HFFc6 (cell line): ENCODE results near the gene SMG6. TPM values are rescaled to one million over a fixed set of nuclear protein-coding genes. Genes with fewer than 3 reads are reported as not detected.

ENCODE experiments used
- DNase-seq: peaks from one replicate; pipeline ENCODE4 v3.0.0-alpha.2; 2018
- H3K27ac Mint-ChIP-seq: 2 replicates; pipeline ENCODE4 v1.8.0; 2020; ENCODE audit warnings: mild to moderate bottlenecking, mixed read lengths
- H3K27me3 Mint-ChIP-seq: 2 replicates; pipeline ENCODE4 v1.8.0; 2021; ENCODE audit warnings: mild to moderate bottlenecking, moderate library complexity, mixed read lengths; ENCODE audit not compliant: insufficient read depth
- H3K36me3 Mint-ChIP-seq: 2 replicates; pipeline ENCODE4 v1.8.0; 2021; ENCODE audit warnings: low read depth, mixed read lengths
- H3K4me1 Mint-ChIP-seq: 2 replicates; pipeline ENCODE4 v1.8.0; 2020; ENCODE audit warnings: low read depth, mixed read lengths
- H3K4me3 Mint-ChIP-seq: 2 replicates; pipeline ENCODE4 v1.8.0; 2020; ENCODE audit warnings: mild to moderate bottlenecking, moderate library complexity, mixed read lengths
- H3K9me3 Mint-ChIP-seq: 2 replicates; pipeline ENCODE4 v1.8.0; 2020; ENCODE audit warnings: mild to moderate bottlenecking, mixed read lengths
- total RNA-seq, 6 experiments: library from RNA; stranded (reverse); fragmentation: NEBNext Ultra II Directional; extraction: Animal tissue kit (Norgen Biotek cat#: 25700); gene quantifications; 2 replicates in 1 of 6; 3 replicates in 5 of 6; pipeline ENCODE4 v1.2.3, GENCODE V29; 2021
- TF ChIP-seq, protein P1 (sequence below): fragments of 200-600 bp; sonication (generic); IDR thresholded peaks from 2 replicates; pipeline ENCODE4 v1.5.0; 2021; ENCODE audit warnings: antibody characterized with exemption, mild to moderate bottlenecking

The SMG6 gene
- total RNA-seq, 6 experiments from 2014 or later: 29.5 to 37.4 (median 31.8) TPM

DNA sequence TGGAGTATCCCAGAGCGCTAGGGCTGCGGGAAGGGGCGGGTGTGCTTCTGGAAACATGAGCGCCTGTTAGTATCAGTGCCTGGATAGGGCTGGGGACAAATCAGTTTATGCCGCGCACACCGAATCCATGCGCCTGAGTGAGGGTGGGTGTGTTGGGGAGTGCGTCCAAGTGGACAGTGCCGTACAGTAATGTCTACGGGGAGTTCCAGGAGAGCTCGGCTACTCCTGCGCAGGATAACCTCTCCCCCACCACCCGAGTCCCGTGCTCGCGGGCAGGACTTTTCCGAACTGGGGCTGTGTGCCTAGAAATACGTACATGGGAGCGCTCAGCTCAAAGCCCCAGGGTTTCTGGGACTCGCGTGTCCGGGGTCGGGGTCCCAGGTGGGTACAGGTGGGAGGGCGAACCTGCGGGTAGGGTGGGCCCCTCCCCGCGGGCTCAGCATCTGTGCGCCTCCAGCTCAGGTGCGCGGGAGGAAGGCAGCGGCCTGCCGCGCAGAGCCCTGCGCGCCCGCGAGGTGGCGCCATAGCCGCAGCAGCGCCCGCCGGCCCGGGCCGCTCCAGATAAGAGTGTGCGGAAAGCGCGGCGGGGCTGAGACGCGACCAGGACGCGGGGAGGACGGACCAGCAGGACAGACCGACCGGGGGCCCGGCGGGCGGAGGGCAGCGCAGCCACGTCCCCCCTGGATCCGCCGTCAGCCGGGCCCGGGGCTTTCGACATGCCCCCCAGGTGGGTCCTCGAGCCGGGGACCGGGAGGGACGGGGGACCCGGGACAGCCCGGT, 248.9 kb downstream of the SMG6 start, which contains the start of gene HIC1:
Gene HIC1, plus strand, starts transcription at position 592 of the 780 bp plus-strand sequence. CDS start 1,588 bp downstream, outside the sequence.
- Mint-ChIP-seq H3K27me3 (peaks cover 4% of the 10 kb centered on the region; the same call in 1 of the 2 replicates), H3K4me3 (peak within 1 kb of the TSS; percentile 82)

DNA sequence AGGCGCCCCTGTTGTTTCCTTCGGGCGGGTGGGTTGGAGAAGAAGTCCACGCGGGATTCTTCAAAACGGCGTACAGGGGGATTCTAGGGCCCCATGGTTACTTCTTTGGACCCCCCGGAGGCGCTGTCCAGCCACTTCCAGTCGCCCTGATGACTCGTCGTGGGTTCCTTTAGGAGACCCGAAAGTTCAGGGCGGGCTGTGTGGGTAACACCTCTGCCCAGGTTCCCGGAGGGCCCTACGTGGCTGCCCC, 249.4 kb downstream of the SMG6 start:
- no peak for DNase-seq
- H3K4me1 Mint-ChIP-seq: peaks cover 10% of the 10 kb centered on the region
- no peaks in the 10 kb centered on the region for H3K36me3 Mint-ChIP-seq
- H3K27ac Mint-ChIP-seq: peak overlapping the region; percentile 80
- peak overlapping the region; percentile 82 for H3K4me3 Mint-ChIP-seq
- TF ChIP-seq, protein P1, sequence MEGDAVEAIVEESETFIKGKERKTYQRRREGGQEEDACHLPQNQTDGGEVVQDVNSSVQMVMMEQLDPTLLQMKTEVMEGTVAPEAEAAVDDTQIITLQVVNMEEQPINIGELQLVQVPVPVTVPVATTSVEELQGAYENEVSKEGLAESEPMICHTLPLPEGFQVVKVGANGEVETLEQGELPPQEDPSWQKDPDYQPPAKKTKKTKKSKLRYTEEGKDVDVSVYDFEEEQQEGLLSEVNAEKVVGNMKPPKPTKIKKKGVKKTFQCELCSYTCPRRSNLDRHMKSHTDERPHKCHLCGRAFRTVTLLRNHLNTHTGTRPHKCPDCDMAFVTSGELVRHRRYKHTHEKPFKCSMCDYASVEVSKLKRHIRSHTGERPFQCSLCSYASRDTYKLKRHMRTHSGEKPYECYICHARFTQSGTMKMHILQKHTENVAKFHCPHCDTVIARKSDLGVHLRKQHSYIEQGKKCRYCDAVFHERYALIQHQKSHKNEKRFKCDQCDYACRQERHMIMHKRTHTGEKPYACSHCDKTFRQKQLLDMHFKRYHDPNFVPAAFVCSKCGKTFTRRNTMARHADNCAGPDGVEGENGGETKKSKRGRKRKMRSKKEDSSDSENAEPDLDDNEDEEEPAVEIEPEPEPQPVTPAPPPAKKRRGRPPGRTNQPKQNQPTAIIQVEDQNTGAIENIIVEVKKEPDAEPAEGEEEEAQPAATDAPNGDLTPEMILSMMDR: no peak
- H3K27me3 Mint-ChIP-seq: peaks cover 2% of the 10 kb centered on the region; the same call in 1 of the 2 replicates
- no peaks in the 10 kb centered on the region for H3K9me3 Mint-ChIP-seq

More for the DNA sequence above, 248.9 kb downstream of the SMG6 start, which contains the start of gene HIC1:
- DNase-seq: peak; percentile 69
- peaks cover 12% of the 10 kb centered on the region for H3K4me1 Mint-ChIP-seq
- H3K9me3 Mint-ChIP-seq: no peaks in the 10 kb centered on the region
- H3K36me3 Mint-ChIP-seq: peaks cover 4% of the 10 kb centered on the region; the same call in 1 of the 2 replicates
- H3K27ac Mint-ChIP-seq: peak within 1 kb of the TSS; percentile 80
- TF ChIP-seq, protein P1: peak; percentile 99

DNA sequence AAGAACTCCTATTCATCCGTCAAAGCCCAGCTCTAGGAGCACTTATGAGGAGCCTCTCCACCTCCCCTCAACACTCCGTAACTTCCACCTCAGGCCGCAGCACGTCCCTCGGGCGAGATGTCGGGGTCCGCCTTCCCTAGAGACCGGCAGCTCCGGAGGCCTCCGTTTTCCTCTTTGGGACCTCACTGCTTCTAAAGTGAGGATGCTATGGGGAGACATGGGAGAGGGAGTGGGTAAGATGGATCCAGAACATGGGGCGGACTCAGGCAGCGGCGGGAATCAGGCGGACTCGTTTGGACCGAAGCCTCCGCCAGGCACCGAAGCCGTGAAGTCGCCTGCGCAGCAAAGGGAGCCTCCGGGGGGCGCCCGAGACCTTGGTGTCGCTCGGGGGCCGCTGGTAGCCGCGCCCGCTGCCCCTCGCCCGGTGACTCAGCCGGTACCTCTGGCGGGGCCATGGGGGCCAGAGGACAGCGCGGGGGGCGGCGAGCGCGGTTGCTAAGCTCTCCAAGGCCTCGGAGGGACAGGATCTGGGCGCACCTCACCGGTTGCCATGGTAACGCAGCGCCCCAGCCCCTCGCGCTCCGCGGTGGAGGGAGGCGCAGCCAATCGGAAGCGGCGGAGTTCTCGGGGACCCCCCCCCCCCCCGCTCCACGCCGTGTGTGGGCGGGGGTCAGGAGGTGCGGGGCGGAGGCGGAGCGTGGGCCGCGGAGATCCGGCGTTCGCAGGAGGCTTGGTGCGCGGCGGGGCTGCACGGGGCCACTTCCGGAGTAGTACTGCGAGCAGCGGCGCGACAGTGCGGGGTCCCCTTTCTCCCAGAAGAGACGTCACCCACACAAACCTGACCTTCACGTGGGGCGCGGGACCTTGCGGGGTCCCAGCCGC, 250.0 kb downstream of the SMG6 start:
- no peaks in the 10 kb centered on the region for H3K36me3 Mint-ChIP-seq
- H3K4me1 Mint-ChIP-seq: peaks cover 15% of the 10 kb centered on the region
- peaks cover 2% of the 10 kb centered on the region; the same call in 1 of the 2 replicates for H3K27me3 Mint-ChIP-seq
- peak overlapping the region; percentile 80 for H3K27ac Mint-ChIP-seq
- DNase-seq: peak; percentile 71
- TF ChIP-seq, protein P1: peak; percentile 81
- H3K4me3 Mint-ChIP-seq: peak overlapping the region; percentile 82
- H3K9me3 Mint-ChIP-seq: no peaks in the 10 kb centered on the region

DNA sequence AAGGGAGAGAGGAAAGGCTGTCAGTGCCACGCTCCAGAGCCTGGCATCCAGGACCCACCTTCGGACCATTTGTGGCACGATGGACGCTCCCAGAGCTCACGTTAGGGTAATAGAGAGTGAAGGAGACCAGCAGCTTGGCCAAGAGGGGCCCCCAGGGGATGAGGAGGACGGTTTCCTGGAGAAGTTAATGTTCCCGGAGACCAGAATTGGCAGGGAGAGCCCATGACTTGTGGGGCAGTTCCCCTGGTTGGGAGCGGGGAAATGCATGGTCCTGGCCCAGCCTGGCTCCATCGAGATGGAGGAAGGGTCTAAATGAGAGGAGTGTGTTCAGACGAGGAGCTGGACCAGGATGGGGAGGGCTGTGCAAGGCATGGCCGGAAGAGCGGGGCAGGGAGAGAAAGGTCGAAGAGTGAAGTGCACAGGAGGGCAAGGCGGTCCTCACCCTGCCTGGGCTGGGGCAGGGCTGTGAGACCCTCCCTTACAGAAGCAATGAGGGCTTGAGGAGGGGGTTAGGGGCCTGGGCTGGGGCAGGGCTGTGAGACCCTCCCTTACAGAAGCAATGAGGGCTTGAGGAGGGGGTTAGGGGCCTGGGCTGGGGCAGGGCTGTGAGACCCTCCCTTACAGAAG, 251.5 kb downstream of the SMG6 start:
- TF ChIP-seq, protein P1: no peak
- no peak for DNase-seq
- H3K27ac Mint-ChIP-seq: no peak overlapping the region
- H3K36me3 Mint-ChIP-seq: no peaks in the 10 kb centered on the region
- no peak overlapping the region; the same call in 1 of the 2 replicates for H3K4me3 Mint-ChIP-seq
- no peaks in the 10 kb centered on the region for H3K9me3 Mint-ChIP-seq
- H3K4me1 Mint-ChIP-seq: peaks cover 22% of the 10 kb centered on the region
- H3K27me3 Mint-ChIP-seq: peaks cover 2% of the 10 kb centered on the region; the same call in 1 of the 2 replicates
